Panc1 (cell line): ENCODE data around the gene TRIM31. TPM values are rescaled to one million over a fixed set of nuclear protein-coding genes. Genes with fewer than 3 reads are reported as not detected.

ENCODE experiments used
- ATAC-seq: fragments of 200-7000 bp; cut with Tn5 transposase; 2 replicates; pipeline ENCODE4 v1.9.1; 2020; ENCODE audit warnings: mild to moderate bottlenecking, moderate library complexity
- BruUV-seq: library from RNA; stranded (reverse); fragments of 400-500 nt; replicated peaks from 2 replicates; lab custom pipeline; 2021; lab: Mats Ljungman, UMichigan
- CTCF ChIA-PET: fragments of 300-600 bp; sonication (Branson Sonifier 250); formaldehyde crosslinking; loops from one replicate; lab custom pipeline; 2022; ENCODE audit warnings: antibody characterized with exemption; lab: Charles Lee
- POLR2A ChIA-PET: fragments of 300-600 bp; sonication (Branson Sonifier 250); formaldehyde crosslinking; loops from one replicate; lab custom pipeline; 2022; ENCODE audit warnings: antibody characterized with exemption; lab: Charles Lee
- DNase-seq: peaks from one replicate; pipeline ENCODE4 v3.0.0-alpha.2; 2010; ENCODE audit warnings: low read depth, low spot score
- H3K27ac ChIP-seq: 2 replicates; pipeline ENCODE4 v1.5.1; 2011; ENCODE audit warnings: mild to moderate bottlenecking, low read length, inconsistent platforms
- H3K27me3 ChIP-seq: fragments of 200-500 bp; sonication (Bioruptor generic); 2 replicates; pipeline ENCODE4 v1.6.0; 2014; ENCODE audit warnings: low read length, inconsistent platforms; ENCODE audit not compliant: control insufficient read depth, insufficient read depth
- H3K36me3 ChIP-seq: fragments of 200-500 bp; sonication (Bioruptor generic); 2 replicates; pipeline ENCODE4 v1.5.1; 2014; ENCODE audit warnings: inconsistent platforms, mild to moderate bottlenecking, low read length, moderate library complexity; ENCODE audit not compliant: control insufficient read depth, insufficient read depth
- H3K4me1 ChIP-seq: 2 replicates; pipeline ENCODE4 v1.5.1; 2011; ENCODE audit warnings: inconsistent platforms, mild to moderate bottlenecking, low read length, moderate library complexity; ENCODE audit not compliant: control insufficient read depth, insufficient read depth
- H3K4me3 ChIP-seq, 2 experiments: 2 replicates each; pipeline ENCODE4 v1.5.1; 2011 to 2012; ENCODE audit warnings: low read depth in 2 of 2, low read length in 2 of 2, mild to moderate bottlenecking in 2 of 2, inconsistent platforms in 1 of 2, moderate library complexity in 1 of 2
- H3K9me3 ChIP-seq: fragments of 200-500 bp; sonication (Bioruptor generic); 2 replicates; pipeline ENCODE4 v1.5.1; 2014; ENCODE audit warnings: low read depth, mild to moderate bottlenecking, inconsistent platforms, low read length, moderate library complexity; ENCODE audit not compliant: control insufficient read depth, insufficient read depth
- CTCF ChIP-seq: fragments of 450-650 bp; IDR thresholded peaks from 2 replicates; pipeline ENCODE4 v1.5.1; 2017; ENCODE audit warnings: mild to moderate bottlenecking
- POLR2AphosphoS5 ChIP-seq: IDR thresholded peaks from 2 replicates; pipeline ENCODE4 v1.6.1; 2012; ENCODE audit warnings: mild to moderate bottlenecking, low read depth, low read length, moderate library complexity
- REST ChIP-seq, 2 experiments: IDR thresholded peaks; 2 replicates each; pipeline ENCODE4 v1.6.1; 2011 to 2012; ENCODE audit warnings: low read depth in 2 of 2, control low read depth in 1 of 2, low read length in 1 of 2, mild to moderate bottlenecking in 1 of 2, moderate library complexity in 1 of 2; ENCODE audit not compliant: insufficient read depth in 1 of 2
- SIN3A ChIP-seq: IDR thresholded peaks from 2 replicates; pipeline ENCODE4 v1.6.1; 2012; ENCODE audit warnings: low read depth, mild to moderate bottlenecking, low read length, moderate library complexity, borderline replicate concordance; ENCODE audit not compliant: insufficient read depth
- TCF7L2 ChIP-seq: IDR thresholded peaks from 2 replicates; pipeline ENCODE4 v1.6.1; 2011; ENCODE audit warnings: mild to moderate bottlenecking, low read depth, low read length, inconsistent platforms
- in situ Hi-C: cut with HindIII; loops from 2 replicates; pipeline ENCODE4 v1.10.0; 2016; ENCODE audit warnings: low sequenced_read_pairs, low pct_unique_long_range_greater_than_20kb
- intact Hi-C: fragments of 100-400 bp; cut with micrococcal nuclease; formaldehyde crosslinking; loops from one replicate; pipeline ENCODE4 v1.10.0; 2022; ENCODE audit not compliant: unreplicated experiment
- total RNA-seq: library from RNA; stranded (reverse); gene quantifications from one replicate; pipeline ENCODE4 v1.2.1, GENCODE V29; 2021; ENCODE audit not compliant: unreplicated experiment

Gene TRIM31
- total RNA-seq, 1 experiment from 2014 or later: not detected

- no peaks in the 10 kb centered on the region for H3K9me3 ChIP-seq
- TF ChIP-seq POLR2AphosphoS5 (no peak), SIN3A (no peak), CTCF (no peak), REST (IDR thresholded peaks at IDR 0.05; ENCODE audit: insufficient read depth in 1 of 2, low read depth in 2 of 2, low read length in 1 of 2) (no peak), TCF7L2 (no peak)
- no peak for ATAC-seq
- intact Hi-C loops: no loop called here
- no peaks in the 10 kb centered on the region for H3K36me3 ChIP-seq
- CTCF ChIA-PET: no interaction called here
- H3K27ac ChIP-seq: no peak overlapping the region
- in situ Hi-C loops: no loop called here
- DNase-seq: no peak
- no TSS peak for BruUV-seq
- POLR2A ChIA-PET: no interaction called here
- peaks cover 16% of the 10 kb centered on the region for H3K27me3 ChIP-seq
- no peaks in the 10 kb centered on the region for H3K4me1 ChIP-seq
- no peak overlapping the region for H3K4me3 ChIP-seq
Observed at GRCh38 chr6:30113841-30114240, 951 bp upstream of the TRIM31 start.

GRCh38 chr6:30112402-30112994 is 392 bp downstream of the TRIM31 start:
- ChIA-PET CTCF (interaction anchor here (1.3 kb wide), 1 partner anchor 10 kb away, joined by 3 read pairs; no protein-coding TSS in a partner anchor), POLR2A (interaction anchor here (0.6 kb wide), 1 partner anchor 21 kb away, joined by 5 read pairs; no protein-coding TSS in a partner anchor)
- H3K36me3 ChIP-seq: no peaks in the 10 kb centered on the region
- TF ChIP-seq POLR2AphosphoS5 (no peak), TCF7L2 (no peak), REST (IDR thresholded peaks at IDR 0.05; ENCODE audit: insufficient read depth in 1 of 2, low read depth in 2 of 2, low read length in 1 of 2) (no peak), SIN3A (no peak), CTCF (no peak)
- no TSS peak for BruUV-seq
- no peak for ATAC-seq
- H3K27ac ChIP-seq: no peak overlapping the region
- no peak for DNase-seq
- no peaks in the 10 kb centered on the region for H3K9me3 ChIP-seq
- intact Hi-C loops (no loop called here), in situ Hi-C loops (no loop called here)
- no peak overlapping the region for H3K4me3 ChIP-seq
- H3K27me3 ChIP-seq: peaks cover 16% of the 10 kb centered on the region
- no peaks in the 10 kb centered on the region for H3K4me1 ChIP-seq
